Endothelial cell of umbilical vein (primary cell): ENCODE measurements around the gene WDFY3.

Experiments used
- EZH2 ChIP-seq: IDR thresholded peaks from 2 replicates; pipeline ENCODE4 v1.6.1; 2012; ENCODE audit warnings: borderline replicate concordance, low read depth, mild to moderate bottlenecking, moderate library complexity, low read length, inconsistent platforms; ENCODE audit not compliant: severe bottlenecking
- JUN ChIP-seq: IDR thresholded peaks from 2 replicates; pipeline ENCODE4 v1.6.1; 2011; ENCODE audit warnings: borderline replicate concordance, low read depth; ENCODE audit not compliant: insufficient read length, insufficient read depth
- MYC ChIP-seq: IDR thresholded peaks from one replicate; pipeline ENCODE4 v1.6.1; 2011; ENCODE audit warnings: mild to moderate bottlenecking, low read depth, low read length
- POLR2A ChIP-seq: IDR thresholded peaks from 2 replicates; pipeline ENCODE4 v1.6.1; 2012; ENCODE audit warnings: low read depth, mild to moderate bottlenecking, control low read depth, low read length
- POLR2AphosphoS5 ChIP-seq: IDR thresholded peaks from 2 replicates; pipeline ENCODE4 v1.6.1; 2012; ENCODE audit warnings: low read depth, mild to moderate bottlenecking, control low read depth, low read length, moderate library complexity; ENCODE audit not compliant: insufficient read depth
- TF ChIP-seq, protein P1 (sequence below), 2 donors: IDR thresholded peaks; 1 replicate in 1 of 2; 2 replicates in 1 of 2; pipeline ENCODE4 v1.5.1; 2011; ENCODE audit warnings: low read length in 2 of 2, mild to moderate bottlenecking in 2 of 2, moderate library complexity in 2 of 2, control low read depth in 1 of 2, inconsistent platforms in 1 of 2, low read depth in 1 of 2; ENCODE audit not compliant: insufficient read depth in 1 of 2; ENCODE audit errors: extremely low read depth in 1 of 2
- TF ChIP-seq, protein P2 (sequence below): IDR thresholded peaks from 2 replicates; pipeline ENCODE4 v1.6.1; 2011; ENCODE audit not compliant: insufficient read depth, insufficient read length

DNA sequence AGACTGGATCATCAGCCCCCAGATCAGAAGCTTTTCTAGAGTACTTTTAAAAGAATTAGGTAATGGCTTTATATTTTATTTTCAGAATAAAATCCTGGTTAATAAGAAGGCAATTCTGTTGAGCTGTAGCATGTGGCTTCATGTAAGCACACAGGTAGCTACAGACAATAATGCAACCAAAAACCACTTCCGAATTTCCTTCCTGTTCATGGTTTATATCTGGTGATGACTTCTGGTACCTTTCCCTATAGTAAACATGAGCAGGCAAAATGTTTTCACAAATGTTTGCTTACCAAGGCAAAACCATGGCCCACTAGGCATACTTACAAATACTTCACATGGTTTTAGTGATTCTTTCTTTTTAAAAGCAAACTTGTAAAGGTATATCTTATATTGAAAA is 239.0 kb downstream of the WDFY3 start:
- TF ChIP-seq, protein P1, sequence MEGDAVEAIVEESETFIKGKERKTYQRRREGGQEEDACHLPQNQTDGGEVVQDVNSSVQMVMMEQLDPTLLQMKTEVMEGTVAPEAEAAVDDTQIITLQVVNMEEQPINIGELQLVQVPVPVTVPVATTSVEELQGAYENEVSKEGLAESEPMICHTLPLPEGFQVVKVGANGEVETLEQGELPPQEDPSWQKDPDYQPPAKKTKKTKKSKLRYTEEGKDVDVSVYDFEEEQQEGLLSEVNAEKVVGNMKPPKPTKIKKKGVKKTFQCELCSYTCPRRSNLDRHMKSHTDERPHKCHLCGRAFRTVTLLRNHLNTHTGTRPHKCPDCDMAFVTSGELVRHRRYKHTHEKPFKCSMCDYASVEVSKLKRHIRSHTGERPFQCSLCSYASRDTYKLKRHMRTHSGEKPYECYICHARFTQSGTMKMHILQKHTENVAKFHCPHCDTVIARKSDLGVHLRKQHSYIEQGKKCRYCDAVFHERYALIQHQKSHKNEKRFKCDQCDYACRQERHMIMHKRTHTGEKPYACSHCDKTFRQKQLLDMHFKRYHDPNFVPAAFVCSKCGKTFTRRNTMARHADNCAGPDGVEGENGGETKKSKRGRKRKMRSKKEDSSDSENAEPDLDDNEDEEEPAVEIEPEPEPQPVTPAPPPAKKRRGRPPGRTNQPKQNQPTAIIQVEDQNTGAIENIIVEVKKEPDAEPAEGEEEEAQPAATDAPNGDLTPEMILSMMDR (IDR thresholded peaks at IDR 0.05; ENCODE audit: extremely low read depth in 1 of 2, insufficient read depth in 1 of 2, low read depth in 1 of 2, low read length in 2 of 2): no peak
- TF ChIP-seq EZH2 (no peak), POLR2A (no peak), POLR2AphosphoS5 (no peak), MYC (no peak), JUN (no peak)
- TF ChIP-seq, protein P2, sequence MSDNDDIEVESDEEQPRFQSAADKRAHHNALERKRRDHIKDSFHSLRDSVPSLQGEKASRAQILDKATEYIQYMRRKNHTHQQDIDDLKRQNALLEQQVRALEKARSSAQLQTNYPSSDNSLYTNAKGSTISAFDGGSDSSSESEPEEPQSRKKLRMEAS: no peak
